ENCODE results near the gene RBPJ. TPM values are rescaled to one million over a fixed set of nuclear protein-coding genes. Genes with fewer than 3 reads are reported as not detected.

Gene RBPJ
- polyA plus RNA-seq, 3 donors, result 75.3 to 177 (median 128) TPM

DNA sequence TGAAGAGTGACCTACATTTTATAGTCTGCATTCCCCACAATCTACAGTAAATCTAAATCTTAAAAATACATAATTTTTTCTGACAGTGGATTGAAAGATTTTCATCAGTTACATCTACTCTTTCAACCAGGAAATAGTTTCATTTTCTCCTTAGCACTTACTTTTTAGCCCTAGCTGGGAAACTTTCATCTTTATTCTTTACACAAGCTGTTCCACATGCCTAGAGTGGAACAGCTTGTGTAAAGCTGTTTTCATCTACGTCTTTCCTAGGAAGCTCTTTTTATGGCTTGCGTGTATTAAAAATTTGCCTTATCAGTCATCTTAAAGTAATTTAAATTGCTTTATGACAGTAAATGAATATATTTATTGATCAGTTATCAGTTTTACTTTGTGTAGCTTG, 40.5 kb downstream of the RBPJ start:
- TF ChIP-seq, protein P1, sequence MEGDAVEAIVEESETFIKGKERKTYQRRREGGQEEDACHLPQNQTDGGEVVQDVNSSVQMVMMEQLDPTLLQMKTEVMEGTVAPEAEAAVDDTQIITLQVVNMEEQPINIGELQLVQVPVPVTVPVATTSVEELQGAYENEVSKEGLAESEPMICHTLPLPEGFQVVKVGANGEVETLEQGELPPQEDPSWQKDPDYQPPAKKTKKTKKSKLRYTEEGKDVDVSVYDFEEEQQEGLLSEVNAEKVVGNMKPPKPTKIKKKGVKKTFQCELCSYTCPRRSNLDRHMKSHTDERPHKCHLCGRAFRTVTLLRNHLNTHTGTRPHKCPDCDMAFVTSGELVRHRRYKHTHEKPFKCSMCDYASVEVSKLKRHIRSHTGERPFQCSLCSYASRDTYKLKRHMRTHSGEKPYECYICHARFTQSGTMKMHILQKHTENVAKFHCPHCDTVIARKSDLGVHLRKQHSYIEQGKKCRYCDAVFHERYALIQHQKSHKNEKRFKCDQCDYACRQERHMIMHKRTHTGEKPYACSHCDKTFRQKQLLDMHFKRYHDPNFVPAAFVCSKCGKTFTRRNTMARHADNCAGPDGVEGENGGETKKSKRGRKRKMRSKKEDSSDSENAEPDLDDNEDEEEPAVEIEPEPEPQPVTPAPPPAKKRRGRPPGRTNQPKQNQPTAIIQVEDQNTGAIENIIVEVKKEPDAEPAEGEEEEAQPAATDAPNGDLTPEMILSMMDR (IDR thresholded peaks at IDR 0.05), result no peak
- H3K4me3 Mint-ChIP-seq, result no peak overlapping the region
- H3K79me2 ChIP-seq (ENCODE audit: insufficient read depth, low read length), result peaks cover 97% of the 10 kb centered on the region

DNA sequence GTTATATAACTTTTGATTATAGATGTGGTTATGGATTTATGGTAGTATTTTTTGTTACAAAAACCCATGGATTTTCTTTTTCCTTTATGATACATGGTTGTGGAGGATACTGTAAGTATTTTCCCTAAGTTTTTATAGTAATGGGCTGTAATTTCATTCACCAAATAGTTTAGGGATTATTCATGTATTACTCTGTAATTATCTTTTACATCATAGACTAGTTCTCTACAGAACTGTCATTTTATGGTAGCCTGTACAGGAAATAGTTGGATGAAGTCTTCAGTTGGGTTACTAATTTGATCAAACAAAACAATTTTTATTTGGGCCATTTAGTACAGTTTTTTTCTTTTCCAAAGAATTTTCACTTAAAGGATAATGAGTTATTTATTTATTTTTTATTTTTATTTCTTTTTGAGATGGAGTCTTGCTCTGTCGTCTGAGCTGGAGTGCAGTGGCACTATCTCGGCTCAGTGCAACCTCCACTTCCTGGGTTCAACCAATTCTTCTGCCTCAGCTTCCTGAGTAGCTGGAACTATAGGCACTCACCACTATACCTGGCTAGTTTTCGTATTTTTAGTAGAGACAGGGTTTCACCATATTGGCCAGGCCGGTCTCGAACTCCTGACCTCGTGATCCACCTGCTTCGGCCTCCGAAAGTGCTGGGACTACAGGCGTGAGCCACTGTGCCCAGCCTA, 42.1 kb downstream of the RBPJ start:
- H3K27ac Mint-ChIP-seq, result no peak overlapping the region
- Histone ChIP-seq H4K20me1 (ENCODE audit: insufficient read depth, low read length) (peaks cover 100% of the 10 kb centered on the region), H3K9me3 (replicated peaks in 1 of 2; ENCODE audit: control insufficient read depth in 1 of 2, insufficient read depth in 1 of 2, low read length in 2 of 2) (no peaks in the 10 kb centered on the region), H3K79me2 (ENCODE audit: insufficient read depth, low read length) (peaks cover 90% of the 10 kb centered on the region), H3K9ac (ENCODE audit: insufficient read depth, low read length, poor library complexity, severe bottlenecking) (no peak overlapping the region), H3K27me3 (ENCODE audit: control insufficient read depth in 2 of 2, insufficient read depth in 2 of 2, low read length in 2 of 2) (no peaks in the 10 kb centered on the region), H3K4me1 (ENCODE audit: control insufficient read depth in 1 of 2, insufficient read depth in 2 of 2, low read length in 2 of 2) (no peaks in the 10 kb centered on the region), H2AFZ (ENCODE audit: insufficient read depth, low read depth, low read length, poor library complexity, severe bottlenecking) (no peak overlapping the region), H3K27ac (ENCODE audit: low read depth in 1 of 2, low read length in 2 of 2) (no peak overlapping the region), H3K36me3 (replicated peaks in 1 of 2; ENCODE audit: control insufficient read depth in 1 of 2, insufficient read depth in 2 of 2, low read length in 2 of 2) (peaks cover 4 to 25% of the 10 kb centered on the region in 2 donors), H3K4me2 (replicated peaks; ENCODE audit: extremely low read depth, low read length, poor library complexity, severe bottlenecking) (no peak overlapping the region), H3K4me3 (replicated peaks in 1 of 3; ENCODE audit: low read depth in 2 of 3, low read length in 3 of 3) (no peak overlapping the region)
- intact Hi-C loops (cut with micrococcal nuclease), result no loop called here
- H3K4me1 Mint-ChIP-seq, result peaks cover 7% of the 10 kb centered on the region
- 99% methylated on average over 7 of the region's 9 CpGs for WGBS (ENCODE audit: insufficient coverage)
- H3K36me3 Mint-ChIP-seq, result peaks cover 13 to 17% of the 10 kb centered on the region in 2 donors
- no peaks in the 10 kb centered on the region for H3K9me3 Mint-ChIP-seq
- TF ChIP-seq, protein P1 (IDR thresholded peaks at IDR 0.05), result no peak
- H3K27me3 Mint-ChIP-seq (ENCODE audit: low read depth in 3 of 3), result peaks cover 0 to 4% (median 4%) of the 10 kb centered on the region in 3 donors
- DNase-seq, result no peak
- H3K4me3 Mint-ChIP-seq, result no peak overlapping the region

More for the DNA sequence above, 40.5 kb downstream of the RBPJ start:
- DNase-seq, result no peak
- WGBS (ENCODE audit: insufficient coverage), result no CpG with 5 or more reads among the region's 2 CpGs
- Mint-ChIP-seq H3K36me3 (peaks cover under 1 to 9% of the 10 kb centered on the region in 2 donors), H3K9me3 (no peaks in the 10 kb centered on the region), H3K27ac (no peak overlapping the region), H3K4me1 (peaks cover 7% of the 10 kb centered on the region), H3K27me3 (ENCODE audit: low read depth in 3 of 3) (peaks cover 0 to 4% (median 0%) of the 10 kb centered on the region in 3 donors)
- intact Hi-C loops (cut with micrococcal nuclease), result no loop called here
- Histone ChIP-seq H4K20me1 (ENCODE audit: insufficient read depth, low read length) (peaks cover 100% of the 10 kb centered on the region), H3K4me1 (ENCODE audit: control insufficient read depth in 1 of 2, insufficient read depth in 2 of 2, low read length in 2 of 2) (peaks cover 5 to 8% of the 10 kb centered on the region in 2 donors), H2AFZ (ENCODE audit: insufficient read depth, low read depth, low read length, poor library complexity, severe bottlenecking) (no peak overlapping the region), H3K4me3 (replicated peaks in 1 of 3; ENCODE audit: low read depth in 2 of 3, low read length in 3 of 3) (no peak overlapping the region), H3K36me3 (replicated peaks in 1 of 2; ENCODE audit: control insufficient read depth in 1 of 2, insufficient read depth in 2 of 2, low read length in 2 of 2) (peaks cover under 1 to 11% of the 10 kb centered on the region in 2 donors), H3K9me3 (replicated peaks in 1 of 2; ENCODE audit: control insufficient read depth in 1 of 2, insufficient read depth in 1 of 2, low read length in 2 of 2) (no peaks in the 10 kb centered on the region), H3K4me2 (replicated peaks; ENCODE audit: extremely low read depth, low read length, poor library complexity, severe bottlenecking) (no peak overlapping the region), H3K27ac (ENCODE audit: low read depth in 1 of 2, low read length in 2 of 2) (no peak overlapping the region), H3K9ac (ENCODE audit: insufficient read depth, low read length, poor library complexity, severe bottlenecking) (no peak overlapping the region), H3K27me3 (ENCODE audit: control insufficient read depth in 2 of 2, insufficient read depth in 2 of 2, low read length in 2 of 2) (no peaks in the 10 kb centered on the region)
